Hematopoietic multipotent progenitor cell (in vitro differentiated cells): ENCODE data around the gene COL27A1. TPM values are rescaled to one million over a fixed set of nuclear protein-coding genes. Genes with fewer than 3 reads are reported as not detected.
"Not testable (repeated sequence)": the region's sequence is repeated elsewhere in the genome, so short reads cannot be mapped to it uniquely, and the experiment has no call there.

ENCODE experiments used
- DNase-seq, 3 donors: peaks; one replicate each; pipeline ENCODE4 v3.0.0-alpha.2; 2011 to 2015; ENCODE audit warnings: low read depth in 2 of 3, low spot score in 2 of 3
- total RNA-seq: library from RNA; depleted of rRNA; stranded (reverse); fragments of >200 nt; gene quantifications from one replicate; pipeline ENCODE4 v1.2.3, GENCODE V29; 2012

The COL27A1 gene
- total RNA-seq, 1 donor, result 0.27 TPM

- DNase-seq, result no peak
Measured at GRCh38 chr9:114122136-114123027, 33.0 kb upstream of the COL27A1 start.

GRCh38 chr9:114123031-114123977, 32.0 kb upstream of the COL27A1 start:
- no peak for DNase-seq

- DNase-seq, result no peak
Measured at GRCh38 chr9:114124138-114124537, 31.2 kb upstream of the COL27A1 start.

DNA sequence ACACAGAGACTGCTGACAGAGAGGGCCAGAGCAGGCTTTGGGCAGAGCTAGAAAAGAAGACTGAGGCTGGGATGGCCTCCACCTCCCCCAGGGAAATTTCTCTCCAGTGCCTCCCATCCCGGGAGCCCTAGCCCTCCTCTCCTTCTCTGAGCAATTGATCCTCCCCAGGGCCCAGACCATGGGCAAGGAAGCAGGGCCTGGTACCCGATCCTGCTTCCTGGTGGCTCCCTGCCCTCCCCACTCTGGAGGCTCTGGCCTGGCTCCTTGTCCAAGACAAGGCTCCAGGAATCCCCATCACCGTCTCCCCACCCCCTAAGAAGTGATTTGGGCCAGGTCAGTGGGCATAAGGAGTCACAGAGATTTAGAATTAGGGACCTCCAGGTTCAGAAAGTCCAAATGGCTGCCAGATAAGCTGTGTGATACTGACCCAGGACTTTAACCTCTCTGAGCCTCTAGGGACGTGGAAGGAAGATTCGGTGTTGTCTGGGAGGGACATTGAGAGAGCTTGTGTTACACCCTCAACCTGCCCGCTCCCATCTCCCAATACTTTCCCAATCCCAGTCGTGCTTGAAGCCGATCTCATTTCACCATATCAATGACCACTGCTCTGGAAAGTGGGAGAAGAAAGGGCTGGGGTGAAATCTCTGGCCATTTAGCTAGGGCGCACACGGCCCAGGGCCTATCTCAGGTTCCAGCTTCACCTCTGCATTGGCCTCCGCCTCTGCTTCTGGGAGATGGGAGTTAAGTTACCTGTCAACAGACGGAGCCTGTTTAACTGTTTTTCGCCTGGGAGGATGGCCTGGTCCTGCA, 30.5 kb upstream of the COL27A1 start:
- DNase-seq, result no peak

- no peak for DNase-seq
Measured at GRCh38 chr9:114125476-114126013, 29.8 kb upstream of the COL27A1 start.

GRCh38 chr9:114126247-114127060, 28.9 kb upstream of the COL27A1 start:
- no peak for DNase-seq

- DNase-seq, result not testable (repeated sequence)
Measured at GRCh38 chr9:114128759-114129158, 26.6 kb upstream of the COL27A1 start.

- no peak for DNase-seq
Measured at GRCh38 chr9:114130141-114130540, 25.2 kb upstream of the COL27A1 start.

GRCh38 chr9:114130624-114131277, 24.6 kb upstream of the COL27A1 start:
- DNase-seq, result no peak

DNA sequence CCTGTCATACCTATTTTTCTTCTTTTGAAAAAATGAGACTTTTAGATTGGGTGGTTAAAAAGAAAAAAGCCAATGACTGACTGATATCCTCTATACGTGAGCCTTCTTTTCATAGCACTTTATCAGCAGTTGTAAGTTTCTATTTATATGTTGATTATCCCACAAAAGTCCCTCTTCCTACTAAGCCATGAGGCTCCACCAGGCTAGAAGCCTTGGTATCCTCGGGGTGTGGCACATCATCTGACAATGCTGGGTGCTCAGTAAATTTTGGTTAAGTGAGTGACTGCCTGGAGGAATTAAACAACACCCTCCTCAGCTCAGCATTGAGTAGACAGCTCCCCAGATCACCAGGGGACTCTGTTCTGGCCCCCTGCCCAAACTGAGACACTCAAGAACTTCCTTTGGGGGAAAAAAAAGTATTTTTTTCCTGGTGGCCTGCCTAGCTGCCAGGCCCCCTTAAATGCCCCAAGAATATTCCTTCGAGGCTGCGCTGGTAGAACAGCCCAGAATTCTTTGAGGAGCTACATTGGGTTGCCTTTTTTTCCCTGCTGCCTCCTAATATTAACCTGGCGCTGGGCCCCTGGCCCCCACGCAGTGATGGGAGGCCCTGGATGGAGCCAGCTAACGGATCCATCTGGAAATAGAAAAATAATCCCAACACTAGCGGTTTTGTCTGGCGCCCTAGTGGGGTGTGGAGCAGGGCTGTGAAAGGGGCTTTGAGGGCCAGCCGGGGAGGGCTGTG, 23.4 kb upstream of the COL27A1 start:
- no peak for DNase-seq

GRCh38 chr9:114132550-114132918, 22.8 kb upstream of the COL27A1 start:
- no peak for DNase-seq

GRCh38 chr9:114134827-114135396, 20.4 kb upstream of the COL27A1 start:
- no peak for DNase-seq

DNA sequence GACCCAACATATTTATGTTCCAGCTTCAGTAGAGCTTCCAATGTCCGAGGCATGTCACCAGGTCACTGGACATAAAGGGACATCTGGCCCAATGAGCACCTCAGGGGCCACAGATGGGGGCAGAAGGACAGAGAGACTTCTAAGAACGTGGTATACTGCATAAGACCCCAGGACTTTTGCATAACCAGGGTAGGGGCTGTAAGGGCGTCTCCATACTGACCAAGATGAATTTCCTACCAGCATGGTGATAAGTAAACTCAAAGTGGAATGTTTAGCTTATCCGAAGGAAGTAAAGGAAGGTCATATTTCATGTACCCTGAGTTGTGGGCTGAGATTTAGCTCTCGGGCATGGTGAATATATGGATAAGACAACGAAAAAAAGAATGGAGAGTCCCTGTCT, 17.5 kb upstream of the COL27A1 start:
- no peak for DNase-seq

GRCh38 chr9:114138552-114138971, 16.8 kb upstream of the COL27A1 start:
- DNase-seq, result no peak

- DNase-seq, result no peak
Measured at GRCh38 chr9:114139071-114139470, 16.3 kb upstream of the COL27A1 start.

DNA sequence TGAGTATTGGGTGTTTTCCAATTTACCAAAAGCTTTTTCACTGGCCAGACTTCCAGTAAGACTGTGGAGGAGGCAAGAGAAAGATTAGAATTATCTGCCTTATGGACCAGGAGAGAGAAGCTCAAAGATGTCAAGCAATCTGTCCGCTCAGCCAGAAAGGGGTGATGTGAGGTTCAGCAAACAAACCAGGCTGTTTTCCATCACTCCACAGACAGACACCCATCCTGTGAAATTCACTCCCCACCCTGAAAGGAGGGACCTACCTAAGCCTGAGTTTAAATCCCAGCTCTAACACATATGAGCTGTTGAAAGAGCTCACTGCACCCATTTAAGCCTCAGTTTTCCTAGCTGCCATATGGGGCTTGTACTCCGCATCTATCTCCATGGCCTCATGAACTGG, 14.9 kb upstream of the COL27A1 start:
- no peak for DNase-seq

DNA sequence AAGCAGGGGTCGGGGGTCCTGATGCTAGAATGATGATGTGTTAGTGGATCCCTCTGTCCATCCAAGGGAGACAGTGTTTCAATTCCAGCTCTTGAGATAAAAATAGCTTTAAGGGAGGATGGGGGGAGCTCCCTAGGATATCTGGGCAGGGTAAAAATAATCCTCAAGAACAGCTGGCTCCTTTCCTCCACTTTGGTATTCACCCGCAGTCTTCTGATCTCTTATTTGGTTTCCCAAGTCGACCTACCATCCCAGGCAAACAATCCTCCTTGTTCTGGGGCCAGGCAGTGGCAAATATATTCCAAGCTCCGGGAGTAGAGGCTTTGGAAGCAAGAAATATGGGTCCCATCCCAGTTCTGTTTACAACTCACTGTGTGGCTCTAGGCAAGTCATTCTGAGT, 14.5 kb upstream of the COL27A1 start:
- no peak for DNase-seq
